Brain microvascular endothelial cell (primary cell): ENCODE data around the gene IGSF21.

Experiments used
- DNase-seq: peaks from one replicate; pipeline ENCODE4 v3.0.0-alpha.2; 2020
- H3K27ac ChIP-seq: fragments of 250-450 bp; sonication (Bioruptor Pico); 2 replicates; pipeline ENCODE4 v1.5.1; 2020; ENCODE audit warnings: mild to moderate bottlenecking, moderate library complexity
- H3K27me3 ChIP-seq: fragments of 250-450 bp; sonication (Bioruptor Pico); replicated peaks from 2 replicates; pipeline ENCODE4 v1.5.1; 2020; ENCODE audit warnings: mild to moderate bottlenecking
- H3K36me3 ChIP-seq: fragments of 250-450 bp; sonication (Bioruptor Pico); replicated peaks from 2 replicates; pipeline ENCODE4 v1.5.1; 2020; ENCODE audit warnings: mild to moderate bottlenecking
- H3K4me3 ChIP-seq: 2 replicates; pipeline ENCODE4 v1.5.1; 2011; ENCODE audit warnings: low read depth, mild to moderate bottlenecking, control low read depth, low read length, moderate library complexity
- CTCF ChIP-seq: IDR thresholded peaks from 2 replicates; pipeline ENCODE4 v1.5.1; 2011; ENCODE audit warnings: low read depth, mild to moderate bottlenecking, moderate library complexity, low read length, control low read depth, inconsistent platforms; ENCODE audit errors: missing control alignments
- in situ Hi-C: cut with HindIII; loops from 2 replicates; pipeline ENCODE4 v1.10.0; 2017; ENCODE audit warnings: low sequenced_read_pairs, low pct_ligation_motif_present

Gene IGSF21

GRCh38 chr1:18327650-18328049, 220.1 kb downstream of the IGSF21 start:
- TF ChIP-seq CTCF, result no peak
- DNase-seq, result no peak
- no peak overlapping the region for H3K4me3 ChIP-seq
- H3K27ac ChIP-seq, result no peak overlapping the region
- in situ Hi-C loops, result no loop called here
- no peaks in the 10 kb centered on the region for H3K36me3 ChIP-seq
- no peaks in the 10 kb centered on the region for H3K27me3 ChIP-seq

GRCh38 chr1:18328803-18329202, 221.2 kb downstream of the IGSF21 start:
- Histone ChIP-seq H3K4me3 (no peak overlapping the region), H3K36me3 (no peaks in the 10 kb centered on the region), H3K27me3 (no peaks in the 10 kb centered on the region), H3K27ac (no peak overlapping the region)
- in situ Hi-C loops, result no loop called here
- no peak for DNase-seq
- TF ChIP-seq CTCF, result no peak

- no peak for TF ChIP-seq CTCF
- H3K4me3 ChIP-seq, result no peak overlapping the region
- no peak for DNase-seq
- no peaks in the 10 kb centered on the region for H3K27me3 ChIP-seq
- in situ Hi-C loops, result no loop called here
- H3K36me3 ChIP-seq, result no peaks in the 10 kb centered on the region
- H3K27ac ChIP-seq, result no peak overlapping the region
Observed at GRCh38 chr1:18329469-18330253, 222.1 kb downstream of the IGSF21 start.

GRCh38 chr1:18332576-18332975, 225.0 kb downstream of the IGSF21 start:
- no peaks in the 10 kb centered on the region for H3K27me3 ChIP-seq
- no peaks in the 10 kb centered on the region for H3K36me3 ChIP-seq
- TF ChIP-seq CTCF, result no peak
- no peak overlapping the region for H3K27ac ChIP-seq
- H3K4me3 ChIP-seq, result no peak overlapping the region
- no peak for DNase-seq
- in situ Hi-C loops, result no loop called here

- Histone ChIP-seq H3K27me3 (no peaks in the 10 kb centered on the region), H3K27ac (no peak overlapping the region), H3K4me3 (no peak overlapping the region), H3K36me3 (no peaks in the 10 kb centered on the region)
- in situ Hi-C loops, result no loop called here
- no peak for TF ChIP-seq CTCF
- DNase-seq, result no peak
Observed at GRCh38 chr1:18333220-18333619, 225.6 kb downstream of the IGSF21 start.

- H3K4me3 ChIP-seq, result no peak overlapping the region
- DNase-seq, result no peak
- no peaks in the 10 kb centered on the region for H3K36me3 ChIP-seq
- in situ Hi-C loops, result no loop called here
- H3K27me3 ChIP-seq, result no peaks in the 10 kb centered on the region
- TF ChIP-seq CTCF, result no peak
- no peak overlapping the region for H3K27ac ChIP-seq
Observed at GRCh38 chr1:18336801-18337200, 229.2 kb downstream of the IGSF21 start.
